PC-3 (cell line): ENCODE data around the gene ADAMTSL1. TPM values are rescaled to one million over a fixed set of nuclear protein-coding genes. Genes with fewer than 3 reads are reported as not detected.

ENCODE experiments used
- ATAC-seq: fragments of 200-7000 bp; cut with Tn5 transposase; 2 replicates; pipeline ENCODE4 v1.9.1; 2020; ENCODE audit warnings: mild to moderate bottlenecking, moderate library complexity
- BruUV-seq: library from RNA; stranded (reverse); fragments of 400-500 nt; replicated peaks from 2 replicates; lab custom pipeline; 2021; lab: Mats Ljungman, UMichigan
- CTCF ChIA-PET: fragments of 300-600 bp; sonication (Branson Sonifier 250); formaldehyde crosslinking; loops from one replicate; lab custom pipeline; 2022; ENCODE audit warnings: antibody characterized with exemption; lab: Charles Lee
- POLR2A ChIA-PET: fragments of 300-600 bp; sonication (Branson Sonifier 250); formaldehyde crosslinking; loops from one replicate; lab custom pipeline; 2022; ENCODE audit warnings: antibody characterized with exemption; ENCODE audit not compliant: unreplicated experiment; lab: Charles Lee
- DNase-seq: peaks from one replicate; pipeline ENCODE4 v3.0.0-alpha.2; 2015
- H2AFZ ChIP-seq: fragments of 300-600 bp; sonication (generic); 2 replicates; pipeline ENCODE4 v1.6.0; 2016; ENCODE audit warnings: antibody characterized with exemption, low read length
- H3F3A ChIP-seq: fragments of 300-600 bp; sonication (generic); one replicate; pipeline ENCODE4 v1.6.0; 2017; ENCODE audit warnings: antibody characterized with exemption, low read length, control low read depth, mild to moderate bottlenecking; ENCODE audit not compliant: unreplicated experiment
- H3K27ac ChIP-seq: fragments of 300-600 bp; sonication (generic); 2 replicates; pipeline ENCODE4 v1.5.1; 2016; ENCODE audit warnings: mild to moderate bottlenecking, low read length
- H3K27me3 ChIP-seq: fragments of 300-600 bp; sonication (generic); 2 replicates; pipeline ENCODE4 v1.6.1; 2016; ENCODE audit warnings: low read length, mixed read lengths
- H3K36me3 ChIP-seq: fragments of 300-600 bp; sonication (generic); 2 replicates; pipeline ENCODE4 v1.6.1; 2016; ENCODE audit warnings: low read depth, mixed run types, low read length, mixed read lengths
- H3K4me1 ChIP-seq: fragments of 300-600 bp; sonication (generic); 2 replicates; pipeline ENCODE4 v1.5.1; 2016; ENCODE audit warnings: low read length; ENCODE audit not compliant: insufficient read depth
- H3K4me2 ChIP-seq: fragments of 300-600 bp; sonication (generic); 2 replicates; pipeline ENCODE4 v1.6.0; 2016; ENCODE audit warnings: low read length
- H3K4me3 ChIP-seq: fragments of 300-600 bp; sonication (generic); 2 replicates; pipeline ENCODE4 v1.5.1; 2016; ENCODE audit warnings: mild to moderate bottlenecking, low read length, mixed read lengths
- H3K79me2 ChIP-seq: fragments of 300-600 bp; sonication (generic); 2 replicates; pipeline ENCODE4 v1.6.1; 2017; ENCODE audit warnings: low read length, mixed read lengths
- H3K9ac ChIP-seq: fragments of 300-600 bp; sonication (generic); 2 replicates; pipeline ENCODE4 v1.6.0; 2016; ENCODE audit warnings: mild to moderate bottlenecking, low read length
- H3K9me2 ChIP-seq: fragments of 300-600 bp; sonication (generic); replicated peaks from 2 replicates; pipeline ENCODE4 v1.6.1; 2016; ENCODE audit warnings: mixed run types, low read length, mixed read lengths
- H3K9me3 ChIP-seq: fragments of 300-600 bp; sonication (generic); 2 replicates; pipeline ENCODE4 v1.6.1; 2016; ENCODE audit warnings: low read length, mixed read lengths
- H4K20me1 ChIP-seq: fragments of 300-600 bp; sonication (generic); 2 replicates; pipeline ENCODE4 v1.6.1; 2016; ENCODE audit warnings: low read length, mixed read lengths
- CTCF ChIP-seq: fragments of 300-600 bp; sonication (generic); conservative IDR thresholded peaks from 2 replicates; pipeline ENCODE4 v1.5.1; 2017; ENCODE audit warnings: antibody characterized with exemption, low read depth, mild to moderate bottlenecking, low read length
- EZH2 ChIP-seq: fragments of 300-600 bp; sonication (generic); IDR thresholded peaks from one replicate; pipeline ENCODE4 v1.6.1; 2017; ENCODE audit warnings: antibody characterized with exemption, mild to moderate bottlenecking, low read length; ENCODE audit not compliant: unreplicated experiment
- EZH2phosphoT487 ChIP-seq: fragments of 300-600 bp; sonication (generic); IDR thresholded peaks from 2 replicates; pipeline ENCODE4 v1.6.1; 2018; ENCODE audit warnings: mild to moderate bottlenecking, antibody characterized with exemption, low read length, borderline replicate concordance
- intact Hi-C: fragments of 100-400 bp; cut with micrococcal nuclease; formaldehyde crosslinking; loops from 2 replicates; pipeline ENCODE4 v1.9.0; 2023
- microRNA-seq: library from miRNA; unstranded; fragments of <30 nt; microRNA quantifications from one replicate; pipeline ENCODE4 v1.1.0, GENCODE V29; 2020; ENCODE audit not compliant: unreplicated experiment
- total RNA-seq: library from RNA; depleted of rRNA; stranded (reverse); fragments of >200 nt; gene quantifications from 2 replicates; pipeline ENCODE4 v1.2.3, GENCODE V29; 2014

The ADAMTSL1 gene
- total RNA-seq, 1 experiment from 2014 or later: 0.26 TPM

GRCh38 chr9:18955626-18956025 lies 481.7 kb downstream of the ADAMTSL1 start:
- no peaks in the 10 kb centered on the region for H3K36me3 ChIP-seq
- ChIA-PET CTCF (interaction anchor here (0.7 kb wide), 1 partner anchor 46 kb away, joined by 10 read pairs; no protein-coding TSS in a partner anchor), POLR2A (no interaction called here)
- no peaks in the 10 kb centered on the region for H3K9me2 ChIP-seq
- H3K9ac ChIP-seq: no peak overlapping the region
- no peak overlapping the region for H3K27ac ChIP-seq
- no peak overlapping the region for H3K4me3 ChIP-seq
- H2AFZ ChIP-seq: no peak overlapping the region
- H3K4me1 ChIP-seq: no peaks in the 10 kb centered on the region
- intact Hi-C loops: no loop called here
- H3K79me2 ChIP-seq: no peaks in the 10 kb centered on the region
- no peak overlapping the region for H3K4me2 ChIP-seq
- H3K27me3 ChIP-seq: peaks cover 4% of the 10 kb centered on the region; the same call in 1 of the 2 replicates
- no peak for ATAC-seq
- no TSS peak for BruUV-seq
- TF ChIP-seq EZH2 (no peak), EZH2phosphoT487 (no peak), CTCF (no peak)
- H3F3A ChIP-seq: no peaks in the 10 kb centered on the region
- DNase-seq: no peak
- no peaks in the 10 kb centered on the region for H4K20me1 ChIP-seq
- H3K9me3 ChIP-seq: no peaks in the 10 kb centered on the region

Small RNAs within 50 kb of the gene (microRNA-seq; reads per million reads assigned to microRNA genes)
- not detected for gene MIR3152
